Right lobe of liver (tissue), 4 donors: ENCODE measurements around the gene KDM2B.

Source experiments
- POLR2A ChIP-seq: fragments of 450-650 bp; IDR thresholded peaks from one replicate; pipeline ENCODE4 v1.6.1; 2017; ENCODE audit warnings: antibody characterized with exemption, mild to moderate bottlenecking
- TF ChIP-seq, protein P1 (sequence below), 4 donors: fragments of 200-600 bp in 3 of 4; fragments of 450-650 bp in 1 of 4; IDR thresholded peaks; one replicate each; pipeline versions ENCODE4 v1.5.1 to v1.8.0; 2016 to 2022; ENCODE audit warnings: antibody characterized with exemption in 4 of 4, mild to moderate bottlenecking in 2 of 4
- donor health status: DM: no; HTN: no; CAD: no.
- donor health status: DM: no; HTN: no; CAD: no.
- donor health status: DM: no; HTN: yes; CAD: no.

DNA sequence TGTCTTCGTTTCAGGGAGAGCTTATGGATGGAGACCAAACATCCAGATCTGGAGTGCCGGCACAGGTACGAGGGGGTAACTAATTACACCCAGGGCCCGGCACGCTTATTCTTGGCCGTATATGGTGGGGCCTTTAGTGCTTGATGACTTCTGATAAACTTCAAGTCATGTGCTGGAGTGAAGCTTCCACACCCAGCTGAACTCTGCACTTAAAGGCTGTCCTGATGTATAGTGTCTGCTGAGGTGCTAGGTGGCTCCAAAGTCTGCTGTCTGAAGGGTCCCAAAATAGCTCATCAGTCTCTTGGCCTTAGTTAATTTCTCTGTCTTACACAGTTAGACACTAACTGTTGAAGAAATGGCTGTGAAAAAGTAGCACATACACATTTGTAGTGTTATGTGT lies 163.0 kb downstream of the KDM2B start:
- TF ChIP-seq, protein P1, sequence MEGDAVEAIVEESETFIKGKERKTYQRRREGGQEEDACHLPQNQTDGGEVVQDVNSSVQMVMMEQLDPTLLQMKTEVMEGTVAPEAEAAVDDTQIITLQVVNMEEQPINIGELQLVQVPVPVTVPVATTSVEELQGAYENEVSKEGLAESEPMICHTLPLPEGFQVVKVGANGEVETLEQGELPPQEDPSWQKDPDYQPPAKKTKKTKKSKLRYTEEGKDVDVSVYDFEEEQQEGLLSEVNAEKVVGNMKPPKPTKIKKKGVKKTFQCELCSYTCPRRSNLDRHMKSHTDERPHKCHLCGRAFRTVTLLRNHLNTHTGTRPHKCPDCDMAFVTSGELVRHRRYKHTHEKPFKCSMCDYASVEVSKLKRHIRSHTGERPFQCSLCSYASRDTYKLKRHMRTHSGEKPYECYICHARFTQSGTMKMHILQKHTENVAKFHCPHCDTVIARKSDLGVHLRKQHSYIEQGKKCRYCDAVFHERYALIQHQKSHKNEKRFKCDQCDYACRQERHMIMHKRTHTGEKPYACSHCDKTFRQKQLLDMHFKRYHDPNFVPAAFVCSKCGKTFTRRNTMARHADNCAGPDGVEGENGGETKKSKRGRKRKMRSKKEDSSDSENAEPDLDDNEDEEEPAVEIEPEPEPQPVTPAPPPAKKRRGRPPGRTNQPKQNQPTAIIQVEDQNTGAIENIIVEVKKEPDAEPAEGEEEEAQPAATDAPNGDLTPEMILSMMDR (IDR thresholded peaks at IDR 0.05) = no peak
- no peak for TF ChIP-seq POLR2A
